ENCODE measurements around the gene LCN15.
"Not testable (repeated sequence)": the region's sequence is repeated elsewhere in the genome, so short reads cannot be mapped to it uniquely, and the experiment has no call there.

The LCN15 gene

DNA sequence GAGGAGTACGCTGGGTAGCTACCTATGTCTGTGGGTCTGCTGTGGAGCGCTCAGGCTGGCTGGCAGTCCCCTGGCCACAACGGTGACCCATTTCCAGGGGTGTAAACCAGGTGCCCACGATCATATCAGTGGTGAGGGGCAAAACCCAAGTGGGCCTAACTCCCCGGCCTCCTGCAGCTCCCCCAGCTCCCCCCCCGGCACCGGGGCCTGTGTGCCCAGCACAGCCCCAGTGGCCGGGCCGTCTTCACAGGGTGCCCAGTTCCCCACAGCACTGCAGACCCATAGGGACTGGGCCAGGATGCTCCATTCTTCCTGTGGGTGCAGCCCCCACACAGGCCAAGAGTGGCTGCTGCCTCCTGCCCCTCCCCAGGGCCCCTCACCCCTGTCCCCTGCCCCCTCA is 5.3 kb downstream of the LCN15 start:
- no peak overlapping the region for H3K4me3 ChIP-seq (ENCODE audit: control insufficient read depth, low read depth, low read length)
- TF ChIP-seq, protein P1, sequence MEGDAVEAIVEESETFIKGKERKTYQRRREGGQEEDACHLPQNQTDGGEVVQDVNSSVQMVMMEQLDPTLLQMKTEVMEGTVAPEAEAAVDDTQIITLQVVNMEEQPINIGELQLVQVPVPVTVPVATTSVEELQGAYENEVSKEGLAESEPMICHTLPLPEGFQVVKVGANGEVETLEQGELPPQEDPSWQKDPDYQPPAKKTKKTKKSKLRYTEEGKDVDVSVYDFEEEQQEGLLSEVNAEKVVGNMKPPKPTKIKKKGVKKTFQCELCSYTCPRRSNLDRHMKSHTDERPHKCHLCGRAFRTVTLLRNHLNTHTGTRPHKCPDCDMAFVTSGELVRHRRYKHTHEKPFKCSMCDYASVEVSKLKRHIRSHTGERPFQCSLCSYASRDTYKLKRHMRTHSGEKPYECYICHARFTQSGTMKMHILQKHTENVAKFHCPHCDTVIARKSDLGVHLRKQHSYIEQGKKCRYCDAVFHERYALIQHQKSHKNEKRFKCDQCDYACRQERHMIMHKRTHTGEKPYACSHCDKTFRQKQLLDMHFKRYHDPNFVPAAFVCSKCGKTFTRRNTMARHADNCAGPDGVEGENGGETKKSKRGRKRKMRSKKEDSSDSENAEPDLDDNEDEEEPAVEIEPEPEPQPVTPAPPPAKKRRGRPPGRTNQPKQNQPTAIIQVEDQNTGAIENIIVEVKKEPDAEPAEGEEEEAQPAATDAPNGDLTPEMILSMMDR (IDR thresholded peaks at IDR 0.05; ENCODE audit: control insufficient read depth, insufficient read depth, low read depth, low read length, missing control alignments), result no peak
- DNase-seq (ENCODE audit: low read depth), result no peak

DNA sequence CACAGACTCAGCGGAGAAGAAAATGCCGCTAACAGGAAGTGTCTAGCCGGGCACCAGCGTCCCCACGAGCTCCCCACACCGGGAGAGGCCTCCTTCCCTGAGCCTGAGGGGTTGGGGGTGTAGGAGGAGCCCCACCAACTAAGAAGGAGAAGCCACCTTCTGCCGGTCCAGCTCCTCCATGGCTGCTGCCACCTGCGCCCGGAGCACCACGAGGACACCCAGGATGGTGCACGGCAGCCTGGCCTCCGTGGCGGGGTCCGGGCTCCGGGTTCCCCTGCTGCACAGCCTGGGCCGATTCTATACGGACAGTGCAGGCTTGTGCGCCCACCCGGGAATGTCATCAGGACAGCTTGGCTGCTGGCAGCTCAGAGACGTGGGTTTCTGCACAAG is 6.6 kb downstream of the LCN15 start:
- no peak for DNase-seq (ENCODE audit: low read depth)
- TF ChIP-seq, protein P1 (IDR thresholded peaks at IDR 0.05; ENCODE audit: control insufficient read depth, insufficient read depth, low read depth, low read length, missing control alignments), result no peak
- no peak overlapping the region for H3K4me3 ChIP-seq (ENCODE audit: control insufficient read depth, low read depth, low read length)

DNA sequence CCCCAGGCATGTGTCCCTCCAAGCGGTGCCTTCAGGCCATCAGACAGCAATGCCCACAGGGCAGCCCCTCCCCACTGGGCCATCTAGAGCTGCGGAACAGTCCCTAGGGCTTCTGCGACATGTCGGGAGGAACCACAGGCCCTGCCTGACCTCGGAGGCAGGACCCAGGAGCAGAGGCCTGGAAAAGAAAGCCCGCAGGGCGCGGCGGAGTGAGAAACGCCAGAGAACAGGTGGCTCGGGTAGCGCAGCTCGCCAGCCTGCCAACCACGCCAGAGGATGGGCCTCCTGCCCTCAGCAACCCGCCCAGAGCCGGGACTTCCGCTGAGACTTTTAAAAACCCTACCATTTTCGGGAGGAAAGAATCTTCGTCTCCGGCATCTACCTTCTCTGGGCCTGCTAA is 7.0 kb downstream of the LCN15 start:
- no peak for DNase-seq (ENCODE audit: low read depth)
- H3K4me3 ChIP-seq (ENCODE audit: control insufficient read depth, low read depth, low read length), result no peak overlapping the region
- TF ChIP-seq, protein P1 (IDR thresholded peaks at IDR 0.05; ENCODE audit: control insufficient read depth, insufficient read depth, low read depth, low read length, missing control alignments), result no peak

DNA sequence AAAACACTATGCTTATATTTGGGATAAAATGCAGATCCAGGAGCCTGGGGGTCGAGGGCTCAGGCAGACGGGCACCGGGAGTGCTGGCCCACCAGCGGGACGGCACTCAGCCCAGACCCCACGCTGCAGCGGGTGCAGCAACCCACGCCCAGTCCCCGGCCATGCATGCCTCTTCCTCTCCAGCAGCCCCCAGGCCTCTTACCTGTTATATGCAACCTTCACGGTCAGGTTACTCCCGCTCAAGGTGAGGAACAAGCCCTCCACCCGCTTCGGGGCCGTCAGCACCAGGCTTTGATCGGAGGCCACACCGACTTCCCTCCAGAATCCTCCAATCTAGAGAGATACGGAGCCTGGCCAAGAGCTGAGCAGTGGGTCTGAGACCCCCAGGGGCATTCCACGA is 7.5 kb downstream of the LCN15 start:
- no peak overlapping the region for H3K4me3 ChIP-seq (ENCODE audit: control insufficient read depth, low read depth, low read length)
- TF ChIP-seq, protein P1 (IDR thresholded peaks at IDR 0.05; ENCODE audit: control insufficient read depth, insufficient read depth, low read depth, low read length, missing control alignments), result no peak
- DNase-seq (ENCODE audit: low read depth), result no peak

DNA sequence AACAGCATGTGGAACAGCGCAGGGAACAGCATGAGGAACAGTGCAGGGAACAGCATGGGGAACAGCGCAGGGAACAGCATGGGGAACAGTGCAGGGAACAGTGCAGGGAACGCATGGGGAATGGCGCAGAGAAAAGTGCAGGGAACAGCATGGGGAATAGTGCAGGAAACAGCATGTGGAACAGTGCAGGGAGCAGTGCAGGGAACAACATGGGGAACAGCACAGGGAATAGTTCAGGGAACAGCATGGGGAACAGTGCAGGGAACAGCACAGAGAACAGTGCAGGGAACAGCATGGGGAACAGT is 8.2 kb downstream of the LCN15 start:
- no peak overlapping the region for H3K4me3 ChIP-seq (ENCODE audit: control insufficient read depth, low read depth, low read length)
- no peak for DNase-seq (ENCODE audit: low read depth)
- TF ChIP-seq, protein P1 (IDR thresholded peaks at IDR 0.05; ENCODE audit: control insufficient read depth, insufficient read depth, low read depth, low read length, missing control alignments), result no peak

DNA sequence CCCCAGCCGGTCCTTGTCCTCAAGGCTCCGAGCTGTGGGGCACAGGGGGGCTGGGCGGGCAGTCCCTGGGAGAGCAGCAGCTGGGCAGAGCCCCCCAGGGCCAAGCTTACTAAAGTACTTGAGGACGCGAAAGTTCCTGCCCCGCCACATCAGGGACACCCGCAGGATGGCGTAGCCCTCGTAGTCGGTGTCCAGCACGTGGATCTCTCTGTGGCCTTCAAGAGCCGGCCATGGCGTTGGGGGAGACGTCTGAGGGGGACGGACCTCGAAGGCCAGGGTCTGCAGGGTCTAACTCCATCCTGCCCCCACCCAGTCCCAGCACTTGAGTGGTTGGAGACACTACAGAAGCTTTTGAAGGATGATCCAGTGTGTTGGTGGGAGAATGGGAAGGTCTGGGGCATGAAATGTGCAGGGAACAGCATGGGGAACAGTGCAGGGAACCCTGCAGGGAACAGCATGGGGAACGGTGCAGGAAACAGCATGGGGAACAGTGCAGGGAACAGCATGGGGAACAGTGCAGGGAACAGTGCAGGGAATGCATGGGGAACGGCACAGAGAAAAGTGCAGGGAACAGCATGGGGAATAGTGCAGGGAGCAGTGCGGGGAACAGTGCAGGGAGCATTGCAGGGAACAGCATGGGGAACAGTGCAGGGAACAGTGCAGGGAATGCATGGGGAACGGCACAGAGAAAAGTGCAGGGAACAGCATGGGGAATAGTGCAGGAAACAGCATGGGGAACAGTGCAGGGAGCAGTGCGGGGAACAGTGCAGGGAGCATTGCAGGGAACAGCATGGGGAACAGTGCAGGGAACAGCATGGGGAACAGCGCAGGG is 8.8 kb downstream of the LCN15 start:
- not testable (repeated sequence) for DNase-seq (ENCODE audit: low read depth); H3K4me3 ChIP-seq (ENCODE audit: control insufficient read depth, low read depth, low read length)

DNA sequence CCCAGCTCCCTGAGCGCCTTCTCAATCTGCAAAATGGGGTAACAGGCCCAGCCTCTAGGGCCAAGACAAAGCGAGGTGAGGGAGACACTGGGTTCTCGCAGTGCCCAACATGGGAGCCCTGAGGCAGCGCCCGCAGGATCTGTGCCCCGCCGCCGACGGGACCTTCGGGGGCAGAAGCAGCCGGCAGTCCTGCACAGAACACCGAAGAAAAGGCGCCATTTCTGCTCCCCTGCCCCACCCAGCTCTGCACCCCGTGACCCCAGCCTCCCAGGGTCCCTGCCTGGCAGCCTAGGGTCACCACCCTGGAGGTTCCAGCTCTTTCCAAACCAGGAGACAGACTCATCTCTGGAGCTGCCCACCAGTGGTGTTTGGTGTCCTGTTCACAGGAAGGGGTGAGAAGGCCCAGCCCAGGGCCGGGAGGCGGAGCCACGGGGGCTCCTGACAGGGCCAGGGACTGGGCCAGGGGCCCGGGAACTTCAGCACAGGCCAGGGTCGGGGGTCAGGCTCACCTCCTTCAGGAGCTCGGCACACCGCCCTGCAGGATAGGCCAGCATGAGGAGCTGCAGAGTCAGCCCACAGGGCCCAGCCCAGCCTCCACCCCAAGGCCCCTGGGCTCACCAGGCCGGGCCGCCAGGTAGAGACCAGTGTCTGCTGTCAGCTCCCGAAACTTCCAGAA is 9.6 kb downstream of the LCN15 start:
- no peak overlapping the region for H3K4me3 ChIP-seq (ENCODE audit: control insufficient read depth, low read depth, low read length)
- DNase-seq (ENCODE audit: low read depth), result no peak
- TF ChIP-seq, protein P1 (IDR thresholded peaks at IDR 0.05; ENCODE audit: control insufficient read depth, insufficient read depth, low read depth, low read length, missing control alignments), result no peak
